NCI-H146 treated with DMSO at 0.1 percent for 48 hours (cell line): Measurements from ENCODE around the gene DDAH2.

Experiments used
- DNase-seq: peaks from one replicate; lab custom pipeline; 2025; ENCODE audit not compliant: unreplicated experiment; lab: John Stamatoyannopoulos, UW

The DDAH2 gene

DNA sequence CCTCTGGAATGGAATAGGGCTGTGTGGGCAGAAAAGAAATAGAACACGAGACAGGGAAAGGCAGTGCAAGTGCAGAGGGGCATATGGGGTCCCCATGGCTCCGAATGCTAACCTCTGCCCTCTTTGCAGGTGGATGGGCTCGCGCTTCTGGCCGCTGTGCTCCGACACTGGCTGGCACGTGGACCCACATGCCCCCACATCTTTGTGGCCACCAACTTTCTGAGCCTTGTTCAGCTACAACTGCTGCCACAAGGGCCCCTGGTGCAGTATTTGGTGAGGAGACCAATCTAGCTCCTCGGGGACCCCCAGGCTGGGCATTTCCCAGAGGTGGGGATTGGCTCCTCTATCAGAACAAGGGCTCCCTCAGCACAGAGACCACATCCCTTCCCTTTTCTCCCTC lies 32.2 kb upstream of the DDAH2 start:
- DNase-seq = no peak

DNA sequence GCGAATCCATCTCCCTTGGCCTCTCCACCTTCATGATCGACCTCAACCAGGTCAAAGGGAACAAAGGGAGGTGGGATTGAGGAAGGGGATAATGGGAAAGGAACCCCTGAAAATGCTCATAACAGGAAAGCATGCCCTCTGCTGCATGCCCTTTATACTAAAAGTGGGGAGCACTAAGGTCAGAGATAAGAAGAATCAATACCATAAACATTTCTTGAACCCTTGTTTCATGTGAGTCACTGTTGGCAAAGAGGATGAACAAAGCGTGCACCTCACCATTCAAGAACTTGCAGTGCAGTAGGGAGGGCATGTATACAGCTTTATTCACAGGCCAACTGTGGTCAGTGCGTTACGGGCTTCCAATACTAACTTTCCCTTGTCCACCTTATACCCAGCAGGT lies 31.7 kb upstream of the DDAH2 start:
- DNase-seq = no peak

DNA sequence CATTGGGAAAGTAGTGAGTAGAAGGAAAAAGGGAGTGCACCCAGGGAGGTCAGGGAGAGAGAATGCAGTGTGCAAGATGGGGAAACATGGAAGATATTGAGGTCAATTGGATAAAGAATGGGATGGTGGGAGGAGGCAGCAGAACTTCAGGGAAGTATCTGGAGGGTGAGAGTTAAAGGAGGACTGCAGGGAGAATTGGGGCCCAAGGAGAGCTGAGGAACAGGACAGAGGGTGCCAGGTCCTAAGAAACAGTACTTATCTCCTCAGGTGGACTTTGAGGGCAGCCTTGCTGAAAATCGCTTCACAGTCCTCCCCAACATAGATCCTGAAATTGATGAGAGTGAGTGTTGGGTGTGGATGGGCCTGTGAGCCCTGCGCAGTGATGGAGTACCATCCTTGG lies 29.2 kb upstream of the DDAH2 start:
- no peak for DNase-seq

DNA sequence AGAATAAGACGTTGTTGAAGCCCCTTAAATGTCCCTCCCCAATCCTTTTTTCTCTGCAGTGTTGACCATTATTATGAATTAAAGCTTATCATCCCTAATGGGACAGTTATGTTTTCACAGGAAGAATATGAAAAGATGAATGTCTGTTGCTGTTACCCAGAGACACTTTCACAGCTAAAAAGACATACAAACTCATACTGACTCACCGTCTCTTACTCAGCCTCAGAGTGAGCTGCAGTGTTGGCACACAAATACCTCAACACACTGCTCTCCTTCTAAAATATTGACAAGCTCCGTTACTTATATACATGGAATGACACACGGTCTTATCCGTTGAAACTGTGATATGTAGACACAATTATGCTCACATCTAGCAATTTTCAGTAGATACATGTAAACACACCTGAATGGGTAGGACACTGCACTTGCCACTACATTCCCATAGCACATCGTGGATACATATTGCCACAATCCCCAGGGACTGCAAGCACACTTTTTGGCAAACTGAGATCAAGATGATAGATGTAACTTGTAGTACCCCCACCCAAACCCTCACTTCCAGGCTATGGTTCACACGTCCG lies 23.7 kb upstream of the DDAH2 start:
- DNase-seq = no peak

DNA sequence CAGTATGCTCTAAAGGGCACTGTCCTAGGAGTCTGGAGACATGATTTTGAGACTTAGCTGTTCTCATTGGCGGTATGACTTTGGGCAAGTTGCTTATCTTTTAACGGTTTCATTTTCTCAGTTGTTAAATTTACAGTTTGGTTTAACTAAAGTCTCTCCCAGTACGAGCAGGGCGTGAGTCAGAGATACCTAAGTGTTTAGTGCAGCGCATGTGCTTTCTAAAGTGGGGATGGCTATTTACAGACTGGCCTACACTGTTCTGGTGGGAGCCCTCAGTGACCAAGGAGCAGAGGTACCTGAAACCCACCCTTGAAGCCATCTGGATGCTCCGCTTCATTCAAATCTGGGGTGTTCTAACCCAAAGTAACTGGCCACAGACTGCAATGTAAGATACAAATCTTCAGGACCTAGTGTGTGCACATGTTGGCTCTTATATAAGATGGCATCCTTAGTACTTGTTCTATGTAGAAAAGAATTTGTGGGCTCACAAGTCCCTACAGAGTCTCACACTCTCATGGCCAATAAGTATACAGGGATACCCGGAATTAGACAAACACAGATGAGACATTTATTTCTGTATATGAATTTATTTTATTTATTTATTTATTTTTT lies 21.4 kb upstream of the DDAH2 start:
- no peak for DNase-seq

DNA sequence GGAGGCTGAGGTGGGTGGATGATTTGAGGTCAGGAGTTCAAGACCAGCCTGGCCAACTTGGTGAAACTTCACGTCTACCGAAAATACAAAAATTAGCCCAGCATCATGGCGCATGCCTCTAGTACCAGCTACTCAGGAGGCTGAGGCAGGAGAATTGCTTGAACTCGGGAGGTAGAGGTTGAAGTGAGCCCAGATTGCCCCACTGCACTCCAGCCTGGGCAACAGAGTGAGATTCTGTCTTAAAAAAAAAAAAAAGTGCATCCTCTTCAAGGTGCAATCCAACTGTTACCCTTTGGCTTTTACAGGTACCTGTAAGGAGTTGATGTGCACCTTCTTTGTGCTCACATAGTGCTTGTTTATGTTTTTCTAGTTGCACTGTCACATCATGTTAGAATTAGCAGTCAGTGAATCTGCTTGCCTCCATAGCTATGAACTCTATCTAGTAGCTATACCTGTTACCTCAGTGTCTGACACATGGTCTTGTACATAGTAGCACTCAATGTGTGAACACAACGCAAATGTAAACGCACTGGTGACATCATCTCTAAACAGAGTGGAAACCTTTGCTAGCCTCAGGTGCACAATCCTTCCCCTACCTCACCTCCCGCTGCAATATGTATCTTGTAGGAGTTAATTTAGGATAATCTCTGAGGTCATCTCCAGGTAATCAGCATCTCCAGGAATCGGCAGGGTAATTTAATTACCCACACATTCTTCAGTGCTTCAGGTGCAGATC lies 20.4 kb upstream of the DDAH2 start:
- DNase-seq = no peak

DNA sequence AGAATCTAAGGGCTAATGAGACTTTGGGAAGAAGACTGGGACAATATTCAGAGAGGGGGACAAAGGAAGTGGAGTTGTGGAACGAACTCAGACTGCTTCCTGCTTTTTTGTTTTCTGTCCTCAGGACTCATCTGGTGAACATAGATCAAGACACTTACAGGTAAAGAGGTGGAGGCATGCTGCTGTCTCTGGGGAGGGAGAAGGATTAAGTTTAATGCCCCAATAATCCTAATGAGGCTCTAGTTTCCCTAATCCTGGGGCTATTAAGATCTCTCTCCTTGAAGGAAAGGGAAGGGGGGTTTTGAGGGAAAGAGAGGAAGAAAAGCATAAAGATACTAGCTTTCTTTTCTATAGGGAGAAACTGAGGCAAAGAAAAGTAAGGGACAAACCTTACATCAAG lies 15.3 kb upstream of the DDAH2 start:
- no peak for DNase-seq

DNA sequence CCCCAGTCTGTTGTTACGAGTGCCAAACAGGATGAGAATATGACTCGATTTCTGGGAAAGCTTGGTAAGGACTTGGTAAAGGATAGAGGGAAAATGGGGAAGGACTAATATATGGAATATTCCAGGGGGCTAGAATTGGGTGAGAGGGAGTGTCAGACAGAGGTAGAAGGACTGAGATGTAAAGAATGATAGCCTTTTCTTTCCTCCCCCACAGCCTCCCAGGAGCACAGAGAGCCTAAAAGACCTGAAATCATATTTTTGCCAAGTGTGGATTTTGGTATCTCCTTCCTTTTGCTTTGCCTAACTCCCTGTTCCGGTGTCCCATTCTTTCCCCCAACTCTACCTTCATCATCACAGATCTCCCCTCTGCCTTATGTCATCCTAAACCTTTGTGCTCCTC lies 13.8 kb upstream of the DDAH2 start:
- DNase-seq = no peak

DNA sequence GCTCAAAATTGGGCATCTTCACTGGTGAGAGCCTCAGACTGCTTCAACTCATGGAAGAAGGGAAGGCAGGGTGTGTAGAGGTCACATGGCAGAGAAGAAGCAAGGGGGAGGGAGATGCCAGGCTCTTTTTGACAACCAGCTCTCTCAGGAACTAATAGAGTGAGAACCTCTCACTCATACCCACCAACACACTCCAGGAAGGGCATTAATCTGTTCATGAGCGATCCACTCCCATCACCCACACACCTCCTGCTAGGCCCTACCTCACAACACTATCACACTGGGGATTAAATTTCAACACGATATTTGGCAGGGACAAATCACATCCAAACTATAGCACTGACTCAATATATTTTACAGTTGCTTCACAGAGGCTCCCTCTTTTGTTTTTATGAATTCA lies 12.7 kb upstream of the DDAH2 start:
- DNase-seq = no peak

DNA sequence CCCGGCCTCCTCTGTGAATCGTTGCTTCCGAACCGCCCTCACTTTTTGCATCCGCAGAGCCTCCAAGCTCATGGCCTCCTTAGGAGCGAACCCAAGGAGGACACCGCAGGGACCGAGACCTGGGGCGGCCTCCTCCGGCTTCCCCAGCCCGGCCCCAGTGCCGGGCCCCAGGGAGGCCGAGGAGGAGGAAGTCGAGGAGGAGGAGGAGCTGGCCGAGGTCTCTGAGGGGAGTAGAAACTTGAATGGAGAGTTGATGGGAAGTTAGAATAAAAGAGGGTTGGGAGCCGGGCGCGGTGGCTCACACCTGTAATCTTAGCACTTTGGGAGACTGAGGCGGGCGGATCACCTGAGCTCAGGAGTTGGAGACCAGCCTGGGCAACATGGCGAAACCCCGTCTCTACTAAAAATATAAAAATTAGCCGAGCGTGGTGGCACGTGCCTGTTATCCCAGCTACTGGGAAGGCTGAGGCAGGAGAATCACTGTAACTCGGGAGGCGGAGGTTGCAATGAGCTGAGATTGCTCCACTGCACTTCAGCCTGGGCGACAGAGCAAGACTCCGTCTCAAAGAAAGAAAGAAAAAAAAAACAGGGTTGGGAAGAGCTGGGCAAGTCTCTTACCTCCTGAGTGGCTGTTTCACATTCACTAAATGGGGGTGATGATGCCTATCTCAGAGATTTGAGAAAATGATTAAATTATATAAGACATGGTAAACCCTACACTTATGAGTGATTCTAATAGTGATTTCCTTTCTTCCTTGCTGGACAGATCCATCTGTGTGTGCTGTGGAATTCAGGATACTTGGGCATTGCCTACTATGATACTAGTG lies 11.5 kb upstream of the DDAH2 start:
- DNase-seq = no peak

DNA sequence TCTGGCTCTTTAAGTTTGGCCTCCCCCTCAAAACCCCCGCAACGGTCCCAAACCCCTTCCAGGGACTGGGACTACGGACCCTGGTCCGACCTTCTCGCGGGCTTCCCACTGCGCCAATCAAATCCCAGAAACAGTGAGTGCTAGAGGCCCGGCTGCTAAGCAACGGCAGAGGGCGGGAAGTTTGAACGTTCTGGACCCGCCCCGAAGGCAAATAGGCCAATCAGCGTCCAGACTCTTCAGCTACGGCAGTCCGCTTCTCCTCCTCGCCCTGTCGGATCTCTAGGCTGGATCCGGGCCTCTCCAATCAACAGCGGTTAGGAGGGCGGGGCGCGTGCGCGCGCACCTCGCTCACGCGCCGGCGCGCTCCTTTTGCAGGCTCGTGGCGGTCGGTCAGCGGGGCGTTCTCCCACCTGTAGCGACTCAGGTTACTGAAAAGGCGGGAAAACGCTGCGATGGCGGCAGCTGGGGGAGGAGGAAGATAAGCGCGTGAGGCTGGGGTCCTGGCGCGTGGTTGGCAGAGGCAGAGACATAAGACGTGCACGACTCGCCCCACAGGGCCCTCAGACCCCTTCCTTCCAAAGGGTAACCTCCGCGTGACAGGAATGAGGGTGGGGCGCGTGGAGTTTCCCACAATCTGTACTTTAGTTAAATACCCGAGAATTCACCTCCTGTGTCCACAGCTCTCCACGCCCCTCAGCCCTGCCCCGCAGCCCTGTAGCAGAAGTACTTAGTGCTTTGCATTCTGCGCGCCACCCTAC lies 10.7 kb upstream of the DDAH2 start, which contains the start of gene MSH5:
Gene MSH5 (plus strand): TSS at position 367 of the 758 bp plus-strand sequence. CDS start 462 bp downstream, outside the sequence.
- DNase-seq = peak; percentile 97

DNA sequence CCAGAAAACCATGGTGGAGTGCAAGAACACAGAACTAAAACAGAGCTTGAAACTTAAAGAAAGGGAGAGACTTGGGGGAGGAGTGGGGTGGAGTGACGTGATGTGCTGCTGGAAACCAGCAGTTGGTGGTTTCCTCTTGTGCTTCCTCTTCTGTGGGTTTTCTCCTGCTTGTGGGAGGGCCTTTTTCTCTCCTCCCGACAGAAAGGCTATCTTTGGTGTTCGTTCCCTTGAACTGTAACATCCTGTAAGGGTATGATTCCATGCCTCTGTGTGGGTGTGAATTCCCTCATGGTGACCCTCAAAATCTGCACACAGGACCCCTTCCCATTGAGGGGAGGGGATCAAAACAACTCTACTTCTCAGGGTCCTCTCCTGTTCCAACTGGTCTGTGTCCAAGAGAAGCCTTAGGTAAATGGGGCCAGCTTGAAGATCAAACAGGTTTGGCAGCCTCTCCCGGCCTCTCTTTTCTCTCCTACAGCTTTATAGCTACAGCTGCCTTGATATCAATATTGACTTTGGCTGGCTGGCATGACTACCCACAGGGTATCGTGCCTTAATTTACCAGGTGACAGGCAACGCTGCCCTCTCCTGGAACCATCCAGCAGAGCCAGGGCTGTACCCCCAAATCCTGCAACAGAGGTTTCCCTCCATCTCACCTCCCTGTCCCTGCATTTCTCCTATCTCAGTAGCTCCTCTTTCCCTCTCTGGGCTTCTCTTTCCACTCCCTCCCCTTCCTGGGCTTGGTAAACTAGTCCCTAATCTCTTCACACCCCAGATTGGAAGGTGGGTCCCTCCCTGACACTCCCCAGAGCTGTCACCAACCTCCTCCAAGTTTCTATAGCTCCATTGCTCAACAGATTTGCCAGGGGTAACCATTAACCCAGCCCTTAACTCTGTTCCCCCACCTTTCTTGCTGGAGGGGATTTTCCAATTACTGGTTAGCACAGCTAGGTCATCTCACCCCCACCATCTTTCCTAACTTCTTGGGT lies 9.2 kb upstream of the DDAH2 start:
- peak; percentile 43 for DNase-seq

DNA sequence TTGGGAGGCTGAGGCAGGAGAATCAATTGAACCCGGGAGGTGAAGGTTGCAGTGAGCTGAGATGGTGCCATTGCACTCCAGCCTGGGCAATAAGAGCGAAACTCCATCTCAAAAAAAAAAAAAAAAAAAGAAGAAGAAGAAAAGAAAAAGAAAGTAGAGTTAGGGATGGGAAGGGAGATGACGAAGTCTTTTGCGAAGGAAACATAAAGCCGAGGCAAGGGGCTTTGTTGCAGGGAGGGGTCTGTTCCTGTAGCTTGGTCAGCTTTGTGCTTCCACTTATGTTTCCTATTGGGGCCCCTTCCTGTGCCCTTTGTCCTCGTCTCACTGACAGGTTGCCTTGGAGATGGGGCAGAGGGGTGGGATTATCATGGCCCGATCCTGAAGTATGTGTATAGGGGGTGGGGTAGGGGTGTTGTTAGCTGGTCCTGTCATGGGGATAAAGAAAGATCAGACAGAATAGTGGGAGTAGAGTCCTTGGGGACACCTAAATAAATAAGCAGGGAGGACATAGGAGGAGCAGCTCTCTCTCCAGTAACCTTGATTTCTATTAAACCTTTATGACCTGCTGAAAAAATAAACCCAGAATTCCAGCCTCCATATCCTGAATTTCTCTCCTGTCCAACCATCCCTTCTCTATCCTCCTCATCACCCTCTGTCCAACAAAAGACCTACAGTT lies 8.4 kb upstream of the DDAH2 start:
- DNase-seq = peak; percentile 77

DNA sequence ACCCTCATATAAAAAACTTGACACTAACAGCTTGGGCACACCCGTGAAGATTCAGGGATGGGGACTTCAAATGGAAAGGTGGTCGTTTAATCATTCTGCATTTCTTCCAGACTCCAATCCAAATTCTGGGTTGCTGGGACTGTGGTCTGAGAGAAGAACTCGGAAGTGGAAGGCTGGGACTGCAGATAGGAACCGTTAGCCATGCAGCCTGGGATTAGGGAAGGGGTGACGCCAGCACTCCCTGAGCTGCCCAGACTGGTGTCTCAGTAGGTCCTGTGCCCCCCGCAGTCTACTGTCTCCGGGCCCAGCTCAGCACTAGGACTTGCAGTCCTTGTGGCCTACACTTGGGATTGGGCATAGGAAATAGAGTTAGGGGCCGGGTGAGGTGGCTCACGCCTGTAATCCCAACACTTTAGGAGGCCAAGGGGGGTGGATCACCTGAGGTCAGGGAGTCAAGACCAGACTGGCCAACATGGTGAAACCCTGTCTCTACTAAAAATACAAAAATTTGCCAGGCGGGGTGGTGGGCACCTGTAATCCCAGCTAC lies 7.7 kb upstream of the DDAH2 start:
- no peak for DNase-seq

DNA sequence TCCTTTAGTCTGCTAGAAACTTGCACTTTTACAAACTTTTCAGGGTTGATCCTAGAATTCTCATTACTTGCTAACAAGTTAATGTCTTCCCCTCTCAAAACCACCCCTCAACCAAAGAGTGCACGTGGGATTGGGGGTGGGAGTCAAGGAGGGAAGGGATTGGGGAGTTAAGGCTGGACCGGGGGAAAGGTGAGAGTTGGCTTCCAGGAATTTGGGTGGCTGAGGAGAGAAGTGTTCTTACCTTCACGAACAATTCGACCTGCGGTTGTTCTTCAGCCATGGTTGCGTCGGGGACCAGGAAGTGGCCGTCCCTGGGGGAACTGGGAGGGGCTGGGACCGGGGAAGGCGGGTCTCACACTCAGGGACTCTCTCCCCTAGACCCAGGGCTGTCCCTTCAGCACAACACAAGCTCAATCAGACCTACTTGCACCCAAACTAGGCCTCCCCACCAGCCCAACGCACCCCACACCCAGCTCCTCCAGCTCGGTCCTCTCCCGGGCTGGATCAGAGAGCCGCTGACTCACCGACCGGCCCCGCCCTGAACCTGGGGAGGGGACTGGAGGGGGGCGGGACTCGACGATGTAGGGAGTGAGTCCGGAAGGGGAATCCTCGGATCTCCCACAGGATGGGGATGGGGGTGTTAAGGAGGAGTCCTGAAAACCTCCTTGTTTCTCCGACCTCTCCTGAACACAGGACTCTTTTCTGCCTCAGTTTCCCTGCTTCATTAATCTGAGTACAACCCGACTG lies 7.1 kb upstream of the DDAH2 start, which contains the start of gene CLIC1:
Gene CLIC1 (minus strand): TSS at position 510 of the 747 bp plus-strand sequence. CDS start 230 bp downstream, at position 280.
- peak; percentile 57 for DNase-seq

DNA sequence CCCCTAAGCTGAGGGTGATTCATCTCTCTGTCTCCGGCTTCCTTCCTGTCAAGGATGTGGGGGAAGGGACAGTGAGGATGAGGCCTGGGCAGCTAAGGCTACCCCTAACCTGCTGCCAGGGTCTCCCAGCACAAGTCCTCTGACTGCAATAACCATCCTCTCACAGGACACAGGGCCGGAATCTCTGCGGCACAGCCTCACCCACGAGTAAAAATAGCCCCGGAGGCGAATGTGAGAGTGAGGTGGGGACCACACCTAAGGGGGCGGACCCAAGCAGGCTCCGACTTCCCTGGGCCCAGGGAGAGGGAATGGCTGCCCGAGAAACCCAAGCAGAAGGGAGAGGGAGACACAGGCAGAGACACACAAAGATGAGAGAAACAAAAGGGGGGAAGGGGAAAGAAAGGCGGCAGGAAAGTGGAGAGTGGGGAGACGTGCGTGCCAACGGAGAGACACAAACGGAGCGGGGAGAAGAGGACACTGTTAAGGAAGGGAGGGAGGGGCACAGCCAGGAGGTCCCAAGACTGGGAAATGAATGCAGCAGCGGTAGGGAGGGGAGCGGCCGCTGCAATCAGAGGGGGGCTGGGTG lies 5.8 kb upstream of the DDAH2 start:
- no peak for DNase-seq

DNA sequence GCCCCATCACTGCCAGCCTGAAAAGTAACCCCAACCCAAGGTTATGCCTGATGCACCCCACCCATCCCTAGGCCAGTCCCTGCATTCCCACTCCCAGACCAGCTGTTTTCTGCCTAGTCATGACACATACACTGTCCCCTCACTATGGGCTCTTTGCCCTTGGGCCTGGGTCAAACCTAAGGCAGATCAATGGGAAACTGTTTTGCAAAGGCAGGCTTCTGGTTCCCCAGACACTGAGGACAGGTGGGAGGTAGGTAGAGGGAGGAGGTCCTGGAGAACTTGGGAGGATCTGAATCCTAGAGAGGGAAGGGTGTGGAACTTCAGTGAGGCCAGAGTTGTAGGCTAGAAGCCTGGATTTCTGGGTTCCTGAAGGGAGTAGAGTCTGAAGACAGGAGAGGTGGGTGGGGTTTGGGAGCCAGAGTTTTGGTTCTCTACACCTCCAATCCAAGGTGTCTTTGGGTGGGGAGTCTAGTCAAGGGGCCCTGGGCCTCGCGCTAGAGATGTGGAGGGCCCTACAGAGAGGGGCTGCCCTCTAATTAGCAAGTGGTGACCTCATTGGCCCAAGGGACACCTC lies 5.2 kb upstream of the DDAH2 start:
- no peak for DNase-seq
